Tibial nerve (tissue), 4 donors: ENCODE measurements around the gene PARD3B.

Source experiments
- EP300 ChIP-seq, 2 donors: sonication (generic); formaldehyde crosslinking; IDR thresholded peaks; one replicate each; pipeline ENCODE4 v1.6.1; 2017; ENCODE audit warnings: antibody characterized with exemption in 2 of 2, mild to moderate bottlenecking in 1 of 2
- POLR2A ChIP-seq, 2 donors: fragments of 450-650 bp; IDR thresholded peaks; one replicate each; pipeline ENCODE4 v1.6.1; 2017; ENCODE audit warnings: antibody characterized with exemption in 2 of 2, mild to moderate bottlenecking in 2 of 2, moderate library complexity in 2 of 2
- TF ChIP-seq, protein P1 (sequence below), 5 experiments: fragments of 200-600 bp in 3 of 5; fragments of 450-650 bp in 2 of 5; sonication (generic) in 3 of 5; IDR thresholded peaks; one replicate each; pipeline ENCODE4 v1.5.1; 2016 to 2019; ENCODE audit warnings: antibody characterized with exemption in 5 of 5, mild to moderate bottlenecking in 3 of 5, moderate library complexity in 2 of 5

DNA sequence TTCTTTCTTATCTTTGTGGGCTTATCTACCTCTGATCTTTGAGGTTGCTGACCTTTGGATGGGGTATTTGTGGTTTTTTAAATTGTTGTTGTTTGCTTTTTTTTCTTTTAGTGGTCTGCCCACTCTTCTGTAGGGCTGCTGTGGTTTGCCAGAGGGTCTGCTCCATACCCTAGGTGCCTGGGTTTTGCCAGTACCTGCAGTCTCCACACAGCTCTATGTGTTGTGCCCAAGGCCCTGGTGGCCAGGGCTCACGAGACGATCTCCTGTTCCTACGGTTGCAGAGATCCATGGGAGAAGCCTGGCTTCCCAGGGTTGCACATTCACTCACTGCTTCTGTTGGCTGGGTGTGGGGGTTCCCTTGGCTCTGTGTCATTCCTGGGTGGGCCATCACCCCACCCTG is 87.1 kb downstream of the PARD3B start:
- TF ChIP-seq, protein P1, sequence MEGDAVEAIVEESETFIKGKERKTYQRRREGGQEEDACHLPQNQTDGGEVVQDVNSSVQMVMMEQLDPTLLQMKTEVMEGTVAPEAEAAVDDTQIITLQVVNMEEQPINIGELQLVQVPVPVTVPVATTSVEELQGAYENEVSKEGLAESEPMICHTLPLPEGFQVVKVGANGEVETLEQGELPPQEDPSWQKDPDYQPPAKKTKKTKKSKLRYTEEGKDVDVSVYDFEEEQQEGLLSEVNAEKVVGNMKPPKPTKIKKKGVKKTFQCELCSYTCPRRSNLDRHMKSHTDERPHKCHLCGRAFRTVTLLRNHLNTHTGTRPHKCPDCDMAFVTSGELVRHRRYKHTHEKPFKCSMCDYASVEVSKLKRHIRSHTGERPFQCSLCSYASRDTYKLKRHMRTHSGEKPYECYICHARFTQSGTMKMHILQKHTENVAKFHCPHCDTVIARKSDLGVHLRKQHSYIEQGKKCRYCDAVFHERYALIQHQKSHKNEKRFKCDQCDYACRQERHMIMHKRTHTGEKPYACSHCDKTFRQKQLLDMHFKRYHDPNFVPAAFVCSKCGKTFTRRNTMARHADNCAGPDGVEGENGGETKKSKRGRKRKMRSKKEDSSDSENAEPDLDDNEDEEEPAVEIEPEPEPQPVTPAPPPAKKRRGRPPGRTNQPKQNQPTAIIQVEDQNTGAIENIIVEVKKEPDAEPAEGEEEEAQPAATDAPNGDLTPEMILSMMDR (IDR thresholded peaks at IDR 0.05): no peak
- TF ChIP-seq POLR2A (IDR thresholded peaks at IDR 0.05) (no peak), EP300 (IDR thresholded peaks at IDR 0.05) (no peak)
